HUES48 (cell line): Measurements from ENCODE around the gene MTMR4.
"Not testable (repeated sequence)": the region's sequence is repeated elsewhere in the genome, so short reads cannot be mapped to it uniquely, and the experiment has no call there.

Experiments
- H3K27ac ChIP-seq: one replicate; pipeline ENCODE4 v1.7.0; 2013; ENCODE audit warnings: low read depth, low read length, inconsistent platforms
- H3K27me3 ChIP-seq: 2 replicates; pipeline ENCODE4 v1.6.1; 2013; ENCODE audit warnings: mild to moderate bottlenecking, low read length; ENCODE audit not compliant: control insufficient read depth, insufficient read depth
- H3K36me3 ChIP-seq: 2 replicates; pipeline ENCODE4 v1.6.1; 2013; ENCODE audit warnings: low read length; ENCODE audit not compliant: control insufficient read depth, insufficient read depth
- H3K4me1 ChIP-seq: 2 replicates; pipeline ENCODE4 v1.6.1; 2013; ENCODE audit warnings: mild to moderate bottlenecking, low read length; ENCODE audit not compliant: control insufficient read depth, insufficient read depth
- H3K4me3 ChIP-seq: 2 replicates; pipeline ENCODE4 v1.5.1; 2013; ENCODE audit warnings: mild to moderate bottlenecking, low read depth, low read length
- H3K9ac ChIP-seq: 2 replicates; pipeline ENCODE4 v1.6.1; 2013; ENCODE audit warnings: mild to moderate bottlenecking, low read depth, low read length, moderate library complexity
- H3K9me3 ChIP-seq: 2 replicates; pipeline ENCODE4 v1.6.1; 2013; ENCODE audit warnings: low read length; ENCODE audit not compliant: control insufficient read depth, insufficient read depth

The MTMR4 gene

DNA sequence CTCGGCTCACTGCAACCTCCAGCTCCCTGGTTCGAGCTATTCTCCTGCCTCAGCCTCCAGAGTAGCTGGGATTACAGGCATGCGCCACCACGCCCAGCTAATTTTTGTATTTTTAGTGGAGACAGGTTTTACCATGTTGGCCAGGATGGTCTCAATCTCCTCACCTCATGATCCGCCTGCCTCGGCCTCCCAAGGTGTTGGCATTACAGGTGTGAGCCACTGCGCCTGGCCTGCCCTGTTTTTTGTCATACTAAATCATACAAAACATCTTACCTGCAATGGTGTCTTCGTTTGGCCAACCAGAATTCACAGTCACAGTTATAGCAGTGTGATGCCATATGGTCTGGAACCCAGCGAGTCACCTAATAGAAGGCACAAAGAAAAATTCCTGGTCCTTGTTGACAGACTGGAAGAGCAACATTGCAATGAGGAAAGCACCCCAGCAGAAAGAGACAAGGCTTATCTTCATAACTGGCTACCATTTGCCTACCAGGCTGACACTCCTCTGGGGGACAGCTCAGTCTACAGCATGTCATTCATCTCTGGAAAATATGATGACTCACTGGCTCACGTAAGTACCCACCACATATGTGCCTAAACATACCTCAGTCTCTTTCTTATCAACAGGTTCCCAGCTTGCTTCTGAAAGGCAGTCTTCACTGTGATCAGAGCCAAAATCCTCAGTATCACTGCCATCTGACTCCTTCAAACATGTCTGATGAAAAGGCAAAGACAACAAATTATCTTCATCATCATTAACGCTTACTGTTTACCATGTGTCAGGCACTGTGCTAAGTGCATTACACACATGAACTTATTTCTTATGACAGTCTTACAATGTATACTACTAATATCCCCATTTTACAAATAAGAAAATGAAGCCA is 22.0 kb downstream of the MTMR4 start:
- Histone ChIP-seq H3K4me1 (no peaks in the 10 kb centered on the region), H3K9me3 (no peaks in the 10 kb centered on the region), H3K27ac (no peak overlapping the region), H3K36me3 (peaks cover 85% of the 10 kb centered on the region), H3K4me3 (no peak overlapping the region), H3K27me3 (no peaks in the 10 kb centered on the region), H3K9ac (no peak overlapping the region)

DNA sequence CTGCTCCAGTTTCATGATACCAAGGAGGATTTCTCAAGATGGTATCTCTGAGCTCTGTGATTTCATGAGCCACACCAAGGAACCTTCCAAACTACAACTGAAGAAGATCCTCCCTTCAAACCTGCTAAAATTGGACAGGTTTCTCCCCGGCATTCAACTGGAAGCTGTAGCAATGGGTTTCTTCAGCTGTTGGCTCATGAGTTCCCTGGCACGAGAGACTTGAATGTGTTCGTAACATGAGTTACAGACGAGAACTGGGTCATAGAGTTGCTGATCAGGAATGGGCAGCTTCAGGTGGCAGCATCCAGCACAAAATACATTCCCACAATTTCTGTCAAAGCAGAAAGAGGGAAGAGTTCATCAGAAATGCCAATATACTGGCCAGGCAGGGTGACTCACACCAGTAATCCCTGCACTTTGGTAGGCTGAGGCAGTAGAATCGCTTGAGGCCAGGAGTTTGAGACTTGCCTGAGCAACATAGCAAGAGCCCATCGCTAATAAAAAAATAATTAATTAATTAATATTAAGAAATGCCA is 22.9 kb downstream of the MTMR4 start:
- no peaks in the 10 kb centered on the region for H3K27me3 ChIP-seq
- no peak overlapping the region for H3K9ac ChIP-seq
- H3K4me1 ChIP-seq, result no peaks in the 10 kb centered on the region
- H3K4me3 ChIP-seq, result no peak overlapping the region
- peaks cover 76% of the 10 kb centered on the region for H3K36me3 ChIP-seq
- no peak overlapping the region for H3K27ac ChIP-seq
- H3K9me3 ChIP-seq, result no peaks in the 10 kb centered on the region

DNA sequence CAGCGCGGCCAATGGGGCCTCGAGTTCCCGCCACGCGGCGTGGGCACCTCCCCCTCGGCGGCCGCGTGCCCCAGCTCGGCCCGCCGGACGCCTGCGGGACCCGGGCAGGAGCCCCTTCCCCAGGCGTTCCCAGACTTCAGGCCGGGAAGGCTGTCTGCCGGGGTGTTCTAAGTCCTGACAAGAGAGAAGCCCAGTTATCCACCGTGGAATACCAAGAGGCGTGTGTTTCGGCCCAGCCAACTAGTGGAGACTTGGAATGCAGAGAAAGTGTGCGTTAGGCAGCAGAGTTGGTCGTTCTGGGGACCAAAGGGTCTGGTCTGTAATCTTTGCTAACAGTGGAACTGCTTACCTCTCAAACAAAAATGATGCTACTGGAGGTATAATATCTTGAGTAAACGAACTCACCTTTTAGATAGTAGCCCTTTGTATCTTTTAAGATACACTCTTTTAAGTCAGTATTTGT is 26.0 kb downstream of the MTMR4 start:
- no peak overlapping the region for H3K4me3 ChIP-seq
- H3K27me3 ChIP-seq, result no peaks in the 10 kb centered on the region
- H3K36me3 ChIP-seq, result peaks cover 47% of the 10 kb centered on the region
- H3K4me1 ChIP-seq, result no peaks in the 10 kb centered on the region
- H3K9me3 ChIP-seq, result no peaks in the 10 kb centered on the region
- no peak overlapping the region for H3K27ac ChIP-seq
- H3K9ac ChIP-seq, result no peak overlapping the region

DNA sequence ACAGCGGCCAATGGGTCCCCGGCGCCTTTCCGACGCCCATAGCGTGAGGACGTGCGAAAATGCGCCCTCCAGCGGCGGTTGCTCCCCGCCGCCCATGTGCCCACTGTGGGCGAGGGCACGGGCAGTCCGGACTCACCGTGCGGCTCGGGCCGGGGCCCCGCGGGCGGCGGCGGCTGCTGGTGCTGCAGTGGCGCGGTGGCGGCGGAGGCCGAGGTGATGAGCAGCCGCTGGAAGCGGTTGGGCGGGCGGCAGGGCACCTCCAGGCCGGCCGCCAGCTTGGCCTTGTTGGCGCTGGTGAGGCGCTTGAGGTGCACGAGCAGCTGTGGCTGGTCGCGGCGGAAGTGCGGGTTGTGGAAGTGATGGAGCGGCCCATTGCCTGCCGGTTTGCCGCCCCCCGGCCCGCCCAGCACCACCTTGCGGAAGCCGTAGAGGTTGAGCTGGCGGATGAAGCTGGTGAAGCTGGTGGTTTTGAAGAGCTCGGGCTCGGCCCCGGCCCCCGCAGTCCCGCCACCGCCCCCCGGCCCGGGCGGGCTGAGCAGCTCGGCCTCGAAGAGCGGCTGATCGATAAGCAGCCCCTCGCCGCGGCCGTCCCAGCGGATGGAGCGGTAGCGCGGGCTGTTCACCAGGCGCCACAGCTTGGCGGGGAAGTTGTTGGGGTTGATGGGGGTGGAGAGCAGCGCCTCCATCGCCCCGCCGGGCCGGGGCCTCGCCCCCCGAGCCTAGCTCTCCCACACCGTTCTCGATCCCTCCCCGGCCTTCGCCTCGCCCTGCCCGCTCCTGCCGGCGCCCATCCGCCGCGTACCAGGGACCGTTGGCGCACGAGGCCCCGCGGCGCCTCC is 26.6 kb downstream of the MTMR4 start, which contains the start of gene HSF5:
Gene HSF5, minus strand, starts transcription at position 820 of the 839 bp plus-strand sequence. Its CDS starts 134 bp downstream, at position 686.
- peaks cover 41% of the 10 kb centered on the region for H3K36me3 ChIP-seq
- H3K27me3 ChIP-seq, result no peaks in the 10 kb centered on the region
- no peaks in the 10 kb centered on the region for H3K9me3 ChIP-seq
- no peak within 1 kb of the TSS for H3K9ac ChIP-seq
- no peak within 1 kb of the TSS for H3K4me3 ChIP-seq
- H3K4me1 ChIP-seq, result no peaks in the 10 kb centered on the region
- no peak within 1 kb of the TSS for H3K27ac ChIP-seq

DNA sequence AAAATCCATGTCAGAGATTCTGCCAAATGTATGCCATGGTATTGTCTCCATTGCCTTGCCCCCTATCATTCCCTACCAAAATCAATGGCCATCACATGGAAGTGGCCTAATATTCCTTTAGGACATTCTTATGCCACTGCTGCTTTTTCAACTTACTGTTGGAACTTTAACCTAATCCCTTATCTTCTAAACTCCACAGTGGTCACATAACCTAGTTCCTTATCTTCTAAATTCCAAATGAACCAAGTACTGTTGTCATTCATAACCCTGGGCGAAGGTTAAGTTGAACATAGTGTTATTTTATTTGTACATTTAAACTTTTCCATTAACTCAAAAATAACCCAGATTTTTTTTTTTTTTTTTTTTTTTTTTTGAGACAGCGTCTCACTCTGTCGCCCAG is 29.8 kb downstream of the MTMR4 start:
- H3K27me3 ChIP-seq, result no peaks in the 10 kb centered on the region
- H3K4me1 ChIP-seq, result no peaks in the 10 kb centered on the region
- H3K27ac ChIP-seq, result no peak overlapping the region

DNA sequence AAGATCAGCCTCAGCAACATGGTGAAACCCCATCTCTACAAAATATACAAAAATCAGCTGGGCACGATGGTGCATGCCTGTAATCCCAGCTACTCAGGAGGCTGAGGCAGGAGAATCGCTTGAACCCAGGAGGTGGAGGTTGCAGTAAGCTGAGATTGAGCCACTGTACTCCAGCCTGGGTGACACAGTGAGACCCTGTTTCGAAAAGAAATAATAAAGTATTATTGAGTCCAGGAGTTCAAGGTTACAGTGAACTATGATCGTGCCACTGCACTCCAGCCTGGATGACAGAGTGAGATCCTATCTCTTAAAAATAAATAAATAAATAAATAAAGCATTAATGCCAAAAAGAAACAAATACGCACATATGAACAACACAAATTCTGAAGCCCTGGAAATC is 32.6 kb downstream of the MTMR4 start:
- not testable (repeated sequence) for H3K36me3 ChIP-seq, H3K4me3 ChIP-seq, H3K4me1 ChIP-seq, H3K27me3 ChIP-seq, H3K27ac ChIP-seq, H3K9ac ChIP-seq, H3K9me3 ChIP-seq

More for the DNA sequence above, 29.8 kb downstream of the MTMR4 start:
- Histone ChIP-seq H3K36me3 (peaks cover 9% of the 10 kb centered on the region), H3K9me3 (no peaks in the 10 kb centered on the region), H3K9ac (no peak overlapping the region), H3K4me3 (no peak overlapping the region)

DNA sequence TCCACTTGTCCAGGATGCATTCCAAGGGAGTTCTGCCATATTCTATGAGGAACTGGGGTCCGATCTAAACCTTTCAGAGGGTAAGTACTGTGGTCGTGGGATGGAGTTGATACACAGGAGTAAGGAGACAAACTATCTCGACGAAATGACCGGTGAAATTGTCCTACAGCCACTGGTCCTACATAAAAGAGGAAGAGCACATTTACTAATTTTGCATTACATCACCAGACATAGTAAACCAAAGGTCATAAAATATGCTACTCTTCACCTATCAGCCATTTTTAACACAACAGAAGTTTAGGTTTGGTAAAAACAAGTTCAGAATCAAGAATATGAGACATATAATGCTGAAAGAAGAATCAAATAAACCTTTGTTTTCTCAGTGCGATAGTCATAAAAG is 34.3 kb downstream of the MTMR4 start:
- Histone ChIP-seq H3K9ac (no peak overlapping the region), H3K4me1 (no peaks in the 10 kb centered on the region), H3K27ac (no peak overlapping the region), H3K4me3 (no peak overlapping the region), H3K36me3 (no peaks in the 10 kb centered on the region), H3K9me3 (no peaks in the 10 kb centered on the region), H3K27me3 (no peaks in the 10 kb centered on the region)

DNA sequence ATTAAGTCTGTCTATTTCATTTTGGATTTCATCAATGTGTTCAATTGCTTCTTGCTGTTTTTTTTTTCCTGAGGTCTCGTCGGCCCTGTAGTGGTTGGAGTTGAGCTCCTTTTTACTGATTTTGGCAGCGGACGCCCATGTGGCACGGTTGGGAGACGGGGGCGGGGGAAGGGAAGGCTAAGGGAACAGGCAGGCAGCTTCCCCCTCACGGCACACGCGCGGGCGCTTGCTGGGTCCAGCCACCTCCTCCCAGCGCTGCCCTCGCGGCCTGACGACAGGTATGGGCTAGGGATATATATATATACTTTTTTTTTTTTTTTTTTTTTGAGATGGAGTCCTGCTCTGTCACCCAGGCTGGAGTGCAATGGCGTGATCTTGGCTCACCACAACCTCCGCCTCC is 37.6 kb downstream of the MTMR4 start:
- no peak overlapping the region for H3K27ac ChIP-seq
- H3K9ac ChIP-seq, result no peak overlapping the region
- H3K36me3 ChIP-seq, result no peaks in the 10 kb centered on the region
- H3K4me1 ChIP-seq, result no peaks in the 10 kb centered on the region
- no peaks in the 10 kb centered on the region for H3K27me3 ChIP-seq
- no peak overlapping the region for H3K4me3 ChIP-seq
- H3K9me3 ChIP-seq, result no peaks in the 10 kb centered on the region

DNA sequence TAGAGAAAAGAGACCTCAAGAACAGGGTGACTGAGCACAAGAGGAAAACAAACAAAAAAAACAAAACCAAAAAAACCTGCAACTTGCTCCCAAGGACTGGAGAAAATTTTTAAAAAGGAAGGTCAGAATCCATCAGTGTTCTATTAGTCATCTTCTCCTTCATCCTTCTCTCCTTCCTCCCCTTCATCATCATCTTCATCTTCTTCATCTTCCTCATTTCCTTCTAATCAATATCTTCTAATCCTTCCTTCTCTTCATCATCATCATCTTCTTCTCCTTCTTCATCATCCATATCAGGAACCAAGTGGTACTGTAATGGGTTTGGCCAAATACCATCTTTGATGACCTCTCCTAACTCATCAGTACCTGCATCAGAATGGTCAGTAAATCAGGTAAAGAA is 38.5 kb downstream of the MTMR4 start:
- Histone ChIP-seq H3K9me3 (no peaks in the 10 kb centered on the region), H3K27ac (no peak overlapping the region), H3K9ac (no peak overlapping the region), H3K27me3 (no peaks in the 10 kb centered on the region), H3K36me3 (no peaks in the 10 kb centered on the region), H3K4me1 (no peaks in the 10 kb centered on the region), H3K4me3 (no peak overlapping the region)

DNA sequence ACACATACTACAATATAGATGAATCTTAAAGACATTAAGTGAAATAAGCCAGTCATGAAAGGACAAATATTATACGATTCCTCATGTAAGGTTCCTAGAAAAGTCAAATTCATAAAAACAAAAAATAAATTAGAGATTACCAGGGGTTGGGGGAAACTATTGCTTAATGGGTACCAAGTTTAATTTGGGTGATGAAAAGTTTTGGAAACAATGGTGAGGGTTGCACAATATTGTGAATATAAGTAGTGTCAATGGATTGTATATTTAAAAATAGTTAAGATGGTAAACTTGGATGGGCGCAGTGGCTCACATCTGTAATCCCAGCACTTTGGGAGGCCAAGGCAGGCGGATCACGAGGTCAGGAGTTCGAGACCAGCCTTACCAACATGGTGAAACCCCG is 44.1 kb downstream of the MTMR4 start:
- Histone ChIP-seq H3K27me3 (no peaks in the 10 kb centered on the region; the same call in 1 of the 2 replicates), H3K4me1 (no peaks in the 10 kb centered on the region), H3K27ac (no peak overlapping the region)

More for the DNA sequence above, 44.1 kb downstream of the MTMR4 start:
- no peaks in the 10 kb centered on the region for H3K36me3 ChIP-seq
- no peaks in the 10 kb centered on the region for H3K9me3 ChIP-seq
- H3K4me3 ChIP-seq, result no peak overlapping the region
- H3K9ac ChIP-seq, result no peak overlapping the region
